Activated gamma-delta T cell treated with anti-CD3 and anti-CD28 coated beads, Interleukin-2, amount 50 U/mL, for 16 hours (primary cell): ENCODE measurements around the gene ZNF33A.
A peak's percentile ranks its signal among the peaks of the same experiment; 100 is the strongest.
"Not testable (repeated sequence)": the region's sequence is repeated elsewhere in the genome, so short reads cannot be mapped to it uniquely, and the experiment has no call there.

ENCODE experiments used
- DNase-seq: peaks from one replicate; pipeline ENCODE4 v3.0.0-alpha.2; 2020; ENCODE audit warnings: low read depth

ZNF33A gene

DNA sequence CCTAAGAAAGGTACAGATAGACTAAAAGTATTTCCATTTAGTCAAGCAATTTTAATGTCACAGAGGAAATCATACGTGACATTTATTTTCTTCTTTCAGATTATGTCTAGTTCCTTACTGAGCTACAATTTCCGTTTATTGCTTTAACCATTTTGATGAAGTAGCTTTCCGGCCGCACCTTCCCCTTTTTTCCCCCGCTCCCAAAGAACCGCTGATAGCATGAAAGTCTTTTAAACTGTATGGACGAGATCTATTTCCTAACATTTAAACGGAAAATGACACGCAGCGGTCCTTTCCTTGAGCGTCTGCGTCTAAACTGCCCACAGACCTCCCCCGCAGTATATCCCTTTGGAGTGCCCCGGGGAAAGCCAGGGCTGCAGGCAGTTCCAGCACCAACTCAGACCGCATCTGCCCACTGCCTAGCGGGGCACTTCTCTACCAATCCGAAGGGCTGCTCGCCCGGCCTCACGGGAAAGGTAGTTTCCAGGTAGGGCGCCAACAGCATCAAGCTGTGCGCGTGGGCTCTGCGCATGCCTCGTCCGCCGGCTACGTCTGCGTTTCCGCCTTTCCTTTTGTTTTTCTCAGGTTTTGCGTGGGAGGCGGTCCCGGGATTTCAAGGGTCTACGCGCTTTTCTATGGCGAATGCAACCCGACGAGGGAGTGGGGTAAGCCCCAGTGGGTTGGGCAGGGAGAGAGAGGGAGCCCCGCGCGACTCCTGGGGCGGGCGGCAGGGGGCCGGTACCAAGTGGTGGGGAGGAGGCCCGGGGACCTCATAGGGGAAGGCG, at the start of gene ZNF33A:
ZNF33A (plus strand) TSS at position 557 of the 785 bp plus-strand sequence. CDS start 1,667 bp downstream, outside the sequence.
- peak; percentile 87 for DNase-seq

DNA sequence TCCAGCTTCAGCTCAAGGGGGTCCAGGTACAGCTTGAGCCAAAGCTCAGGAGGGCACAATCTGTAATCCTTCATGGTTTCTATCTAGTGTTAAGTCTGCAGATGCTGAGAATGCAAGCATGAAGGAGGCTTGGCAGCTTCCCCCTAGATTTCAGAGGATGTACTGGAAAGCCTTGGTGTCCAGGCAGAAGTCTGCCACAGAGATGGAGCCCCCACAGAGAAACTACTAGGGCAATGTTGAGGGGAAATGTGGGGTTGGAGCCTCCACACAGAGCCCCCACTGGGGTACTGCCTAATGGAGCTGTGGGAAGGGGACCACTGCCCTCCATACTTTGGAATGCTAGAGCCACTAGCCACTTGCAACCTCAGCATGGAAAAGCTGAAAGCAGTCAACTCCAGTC, 45.5 kb upstream of the ZNF33A start:
- no peak for DNase-seq

DNA sequence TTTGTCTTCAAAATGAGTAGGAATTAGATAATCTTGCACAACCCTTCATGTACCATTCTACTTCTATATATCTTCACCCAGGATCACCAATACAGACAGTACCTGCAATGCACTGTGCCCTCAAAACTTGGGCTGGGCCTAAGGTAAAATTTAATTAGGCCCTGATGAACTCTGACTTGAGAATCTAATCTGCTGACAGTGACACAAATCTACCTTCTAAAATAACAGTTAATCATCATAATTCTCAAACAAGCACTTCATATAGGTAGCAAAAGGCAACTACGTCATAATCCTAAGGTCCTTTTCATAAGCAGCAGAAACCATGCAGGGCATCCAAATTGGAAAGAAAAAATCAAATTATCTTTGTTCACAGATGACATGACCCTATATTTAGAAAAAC, 38.1 kb upstream of the ZNF33A start:
- DNase-seq, result no peak

DNA sequence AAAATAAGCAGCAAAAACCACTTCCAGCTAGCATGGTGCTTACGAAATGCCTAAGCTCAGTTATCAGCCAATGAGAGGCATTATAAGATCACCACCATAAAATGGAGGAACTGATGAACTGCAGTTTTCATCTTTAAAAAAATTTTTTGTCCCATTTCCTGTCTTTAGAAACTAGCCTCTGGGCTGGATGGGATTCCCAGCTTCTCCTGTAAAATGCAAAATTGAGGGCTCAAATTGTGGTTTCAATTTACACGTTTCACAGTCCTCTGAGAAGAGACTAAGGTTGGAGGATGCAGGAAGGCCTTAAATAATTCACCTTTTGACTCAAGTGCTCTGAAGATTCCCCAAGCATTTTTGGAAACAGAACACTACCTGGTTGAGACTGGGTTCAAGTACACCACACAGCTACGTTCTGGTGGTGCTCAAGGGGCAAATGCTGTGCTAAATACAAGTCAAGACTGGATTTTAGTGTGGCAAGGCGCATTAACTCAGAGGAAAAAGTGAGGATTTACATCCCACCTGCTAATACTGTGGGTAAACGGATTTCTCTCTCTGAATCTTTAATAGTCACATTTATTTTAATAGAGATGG, 35.0 kb upstream of the ZNF33A start:
- DNase-seq, result no peak

DNA sequence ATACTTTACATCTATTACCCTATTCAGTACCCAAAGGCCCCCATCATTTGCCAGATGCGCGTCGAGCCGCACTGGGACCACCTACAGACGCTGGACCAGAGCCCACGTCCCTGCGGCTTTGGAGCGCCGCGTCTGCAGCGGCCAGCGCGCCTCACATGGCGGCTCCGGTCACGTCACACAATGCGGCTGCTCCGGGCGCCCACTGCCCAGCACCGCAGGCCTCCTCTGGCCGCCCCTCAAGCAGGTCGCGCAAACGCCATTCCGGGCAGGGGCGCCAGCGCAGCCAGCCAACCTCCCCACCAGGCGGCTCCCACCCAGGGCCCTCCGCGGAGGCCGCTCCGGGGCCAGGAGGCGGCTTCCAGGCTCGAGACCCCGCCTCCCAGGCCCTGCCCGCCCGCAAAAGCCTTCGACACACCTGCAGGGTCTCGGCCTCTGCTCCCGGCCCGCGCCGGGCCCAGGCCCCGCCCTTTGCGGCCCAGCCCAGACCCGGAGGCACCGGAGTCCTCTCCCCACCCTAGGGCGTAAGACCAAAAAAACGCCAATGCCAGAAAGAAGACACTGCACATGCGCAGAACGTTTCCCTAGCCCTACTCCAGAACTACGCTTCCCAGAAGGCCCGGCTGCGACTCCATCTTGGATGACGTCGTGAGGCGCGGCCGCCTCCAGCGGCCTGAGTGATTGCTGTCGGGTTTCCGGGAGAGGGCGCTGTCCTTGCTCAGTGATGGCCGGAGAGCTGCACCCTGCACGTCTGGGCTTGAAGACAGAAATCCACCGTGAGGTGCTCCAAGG, 34.2 kb upstream of the ZNF33A start, which contains the start of gene ZNF25:
ZNF25 (minus strand) TSS at position 557 of the 789 bp plus-strand sequence. CDS start 4,925 bp downstream, outside the sequence.
- peak; percentile 97 for DNase-seq

DNA sequence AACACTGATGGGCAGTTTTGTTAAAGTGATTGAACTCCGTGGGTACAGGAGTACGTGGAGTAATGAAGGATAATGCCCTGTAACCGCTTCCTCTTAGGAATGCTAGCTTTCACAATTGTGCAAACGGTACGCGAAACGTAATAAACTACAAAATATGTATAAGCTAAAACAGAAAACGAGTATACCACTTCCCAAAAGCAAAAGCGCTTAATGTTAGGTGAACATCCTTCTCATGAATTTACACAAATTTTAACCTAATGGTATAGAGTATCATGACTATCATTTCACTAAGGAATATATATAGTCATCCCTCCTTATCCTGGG, 33.6 kb upstream of the ZNF33A start:
- DNase-seq, result no peak

DNA sequence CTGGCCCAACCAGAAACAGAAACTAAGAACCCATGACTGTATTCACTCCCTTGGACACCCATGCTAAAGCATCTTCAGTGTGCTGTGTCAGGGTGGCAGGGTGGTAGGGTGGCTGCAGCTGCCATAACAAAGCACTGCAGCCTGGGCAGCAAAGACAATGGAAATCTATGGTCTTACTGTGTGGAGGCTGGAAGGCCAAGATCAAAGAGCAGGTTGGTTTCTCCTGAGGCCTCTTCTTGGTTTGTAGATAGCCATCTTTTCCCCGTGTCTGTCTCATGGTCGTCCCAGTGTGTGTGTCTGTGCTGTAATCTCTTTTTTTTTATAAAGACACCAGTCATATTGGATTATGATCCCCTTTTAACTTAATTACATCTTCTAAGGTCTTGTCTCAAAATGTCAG, 18.8 kb upstream of the ZNF33A start:
- no peak for DNase-seq

DNA sequence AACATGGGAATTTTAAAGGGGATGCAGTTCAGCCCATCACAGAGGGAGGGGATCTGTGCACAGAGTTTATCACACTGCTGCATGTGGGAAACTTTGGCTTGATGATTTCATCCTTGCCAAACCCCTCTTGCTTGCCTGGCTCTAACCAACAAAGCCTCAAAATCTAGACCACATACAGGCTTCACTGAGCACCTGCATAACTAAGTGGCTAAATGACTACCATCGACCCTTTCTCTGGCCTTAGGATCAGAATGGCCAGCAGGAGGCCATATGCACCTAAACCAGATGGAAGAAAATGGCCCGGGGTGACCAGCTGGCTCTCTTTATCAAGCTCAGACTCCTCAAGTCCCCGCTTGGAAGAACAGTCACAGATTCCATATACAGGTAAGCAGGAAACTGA, 18.4 kb upstream of the ZNF33A start:
- no peak for DNase-seq

DNA sequence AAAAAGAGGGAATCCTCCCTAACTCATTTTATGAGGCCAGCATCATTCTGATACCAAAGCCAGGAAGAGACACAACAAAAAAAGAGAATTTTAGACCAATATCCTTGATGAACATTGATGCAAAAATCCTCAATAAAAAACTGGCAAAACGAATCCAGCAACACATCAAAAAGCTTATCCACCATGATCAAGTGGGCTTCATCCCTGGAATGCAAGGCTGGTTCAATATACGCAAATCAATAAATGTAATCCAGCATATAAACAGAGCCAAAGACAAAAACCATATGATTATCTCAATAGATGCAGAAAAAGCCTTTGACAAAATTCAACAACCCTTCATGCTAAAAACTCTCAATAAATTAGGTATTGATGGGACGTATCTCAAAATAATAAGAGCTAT, 11.6 kb upstream of the ZNF33A start:
- DNase-seq, result not testable (repeated sequence)

DNA sequence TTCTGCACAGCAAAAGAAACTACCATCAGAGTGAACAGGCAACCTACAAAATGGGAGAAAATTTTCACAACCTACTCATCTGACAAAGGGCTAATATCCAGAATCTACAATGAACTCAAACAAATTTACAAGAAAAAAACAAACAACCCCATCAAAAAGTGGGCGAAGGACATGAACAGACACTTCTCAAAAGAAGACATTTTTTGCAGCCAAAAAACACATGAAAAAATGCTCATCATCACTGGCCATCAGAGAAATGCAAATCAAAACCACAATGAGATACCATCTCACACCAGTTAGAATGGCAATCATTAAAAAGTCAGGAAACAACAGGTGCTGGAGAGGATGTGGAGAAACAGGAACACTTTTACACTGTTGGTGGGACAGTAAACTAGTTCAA, 10.0 kb upstream of the ZNF33A start:
- DNase-seq, result not testable (repeated sequence)

DNA sequence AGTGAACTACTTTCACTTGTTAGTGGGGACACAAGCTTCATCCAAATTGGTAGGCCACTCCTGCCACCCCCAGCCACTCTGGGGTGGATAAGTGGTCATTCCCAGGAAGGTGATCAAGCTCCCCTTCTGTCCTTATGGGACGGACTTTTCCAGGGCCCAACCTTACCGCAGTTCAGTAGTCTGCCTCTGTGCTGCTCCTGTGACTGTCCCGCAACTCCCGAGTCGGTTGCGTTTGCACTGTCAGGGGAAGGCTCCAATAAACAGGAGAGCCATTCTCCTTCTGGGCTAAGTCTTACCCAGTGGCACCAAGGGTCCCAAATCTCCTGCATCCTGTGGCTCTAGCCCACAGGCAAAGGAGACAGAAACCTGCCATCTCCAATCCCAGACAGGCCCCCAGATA, 7.4 kb upstream of the ZNF33A start:
- no peak for DNase-seq

DNA sequence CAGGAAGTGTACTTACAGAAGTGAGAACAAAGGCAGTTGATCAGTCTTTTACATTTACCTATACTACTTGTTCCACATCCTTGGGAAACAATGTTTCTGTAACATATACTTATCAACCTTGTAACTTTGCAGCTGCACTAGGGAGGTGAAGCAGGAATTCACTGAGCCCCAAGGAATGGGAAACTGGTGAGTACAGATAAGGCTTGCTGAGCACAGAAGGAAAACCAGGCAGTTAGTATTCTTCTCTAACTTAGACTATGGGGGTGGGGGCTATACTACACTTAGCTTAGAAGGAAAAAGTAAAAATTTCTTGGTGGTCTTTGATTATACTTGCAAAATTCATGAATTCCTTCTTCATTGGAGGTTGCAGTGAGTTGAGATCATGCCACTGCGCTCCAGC, 6.9 kb upstream of the ZNF33A start:
- DNase-seq, result no peak

DNA sequence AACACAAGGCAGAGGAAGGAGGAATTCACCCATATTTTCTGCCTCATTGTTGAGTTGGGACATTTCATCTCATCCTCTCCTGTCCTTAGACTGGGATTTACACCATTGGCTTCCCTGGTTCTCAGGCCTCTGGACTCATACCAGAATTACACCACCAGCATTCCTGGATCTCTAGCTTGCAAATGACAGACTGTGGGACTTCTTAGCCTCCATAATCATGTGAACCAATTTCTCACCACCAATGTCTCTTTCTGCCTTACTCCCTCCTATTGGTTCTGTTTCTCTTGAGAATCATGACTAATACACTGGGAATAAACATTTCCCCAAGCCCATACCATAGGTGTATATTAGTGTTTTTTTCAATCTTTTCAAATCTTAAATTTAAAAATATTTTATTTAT, 2.9 kb upstream of the ZNF33A start:
- DNase-seq, result no peak

DNA sequence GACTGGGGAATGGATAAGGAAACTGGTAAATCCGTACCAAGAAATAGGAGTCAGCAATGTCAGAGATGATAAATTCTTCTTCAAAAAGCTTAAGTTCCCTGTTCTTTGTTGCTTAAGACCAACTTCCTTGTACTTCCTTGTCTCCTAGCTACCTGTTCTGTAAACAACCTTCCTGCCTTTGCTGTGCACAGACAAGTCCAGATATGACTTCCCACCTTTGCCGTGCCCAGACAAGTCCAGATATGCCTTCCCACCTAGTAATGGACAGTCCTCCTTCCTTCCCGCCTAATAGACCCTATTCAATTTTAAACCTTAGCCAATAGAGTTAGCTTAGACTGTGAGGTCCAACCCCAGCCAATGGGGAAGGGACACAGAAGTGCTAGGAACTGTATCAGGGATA, 2.5 kb upstream of the ZNF33A start:
- DNase-seq, result no peak

DNA sequence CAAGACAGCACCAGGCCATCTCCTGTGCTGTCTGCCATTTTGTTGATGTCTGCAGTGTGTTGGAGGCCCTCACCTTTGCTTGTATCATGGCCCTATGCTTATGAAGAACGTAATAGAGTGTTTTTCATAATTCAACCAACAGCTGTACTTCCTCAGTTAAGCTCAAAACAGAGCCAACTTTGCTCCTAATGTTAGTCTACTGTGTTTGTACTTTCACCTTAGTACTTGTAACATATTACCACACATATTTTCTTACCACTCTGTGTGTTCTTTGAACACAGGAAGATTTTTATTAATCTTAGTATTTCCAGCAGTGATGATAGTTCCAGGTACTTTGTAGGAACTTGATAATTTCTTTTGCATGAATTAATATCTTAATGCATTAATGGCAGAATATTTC, 5.9 kb downstream of the ZNF33A start:
- no peak for DNase-seq

DNA sequence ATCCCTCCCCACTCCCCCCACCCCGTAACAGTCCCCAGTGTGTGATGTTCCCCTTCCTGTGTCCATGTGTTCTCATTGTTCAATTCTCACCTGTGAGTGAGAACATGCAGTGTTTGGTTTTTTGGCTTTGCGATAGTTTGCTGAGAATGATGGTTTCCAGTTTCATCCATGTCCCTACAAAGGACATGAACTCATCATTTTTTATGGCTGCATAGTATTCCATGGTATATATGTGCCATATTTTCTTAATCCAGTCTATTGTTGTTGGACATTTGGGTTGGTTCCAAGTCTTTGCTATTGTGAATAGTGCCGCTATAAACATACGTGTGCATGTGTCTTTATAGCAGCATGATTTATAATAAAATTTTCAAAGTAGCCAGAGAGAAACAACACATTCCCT, 8.6 kb downstream of the ZNF33A start:
- DNase-seq, result not testable (repeated sequence)

DNA sequence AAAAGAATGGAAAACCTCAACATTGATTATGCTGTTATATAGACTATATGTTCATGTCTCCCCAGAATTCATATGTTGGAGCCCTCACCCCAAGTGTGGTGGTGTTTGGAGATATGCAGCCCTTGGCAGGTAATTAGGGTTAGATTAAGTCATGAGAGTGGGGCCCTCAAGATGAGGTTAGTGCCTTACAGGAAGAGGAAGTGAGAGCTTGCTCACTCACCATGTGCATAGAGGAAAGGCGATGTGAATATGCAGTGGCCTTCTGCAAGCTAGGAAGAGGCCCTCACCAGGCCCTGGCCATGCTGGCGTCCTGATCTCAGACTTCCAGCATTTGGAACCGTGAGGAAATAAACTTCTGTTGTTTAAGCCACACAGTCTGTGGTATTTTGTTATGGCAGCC, 14.8 kb downstream of the ZNF33A start:
- no peak for DNase-seq

DNA sequence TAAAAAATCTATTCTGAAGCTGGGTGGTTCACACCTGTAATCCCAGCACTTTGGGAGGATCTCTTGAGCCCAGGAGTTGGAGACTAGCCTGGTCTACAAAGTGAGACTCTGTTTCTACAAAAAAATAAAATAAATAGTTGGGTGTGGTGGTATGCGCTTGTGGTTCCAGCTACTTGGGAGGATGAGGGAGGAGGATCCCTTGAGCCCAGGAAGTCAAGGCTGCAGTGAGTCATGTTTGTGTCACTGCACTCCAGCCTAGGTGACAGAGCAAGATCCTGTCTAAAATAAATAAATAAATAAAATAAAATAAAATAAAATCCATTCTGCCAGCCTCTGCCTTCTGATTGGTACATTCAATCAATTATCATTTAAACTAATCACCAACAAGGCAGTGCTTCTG, 17.5 kb downstream of the ZNF33A start:
- DNase-seq, result no peak

DNA sequence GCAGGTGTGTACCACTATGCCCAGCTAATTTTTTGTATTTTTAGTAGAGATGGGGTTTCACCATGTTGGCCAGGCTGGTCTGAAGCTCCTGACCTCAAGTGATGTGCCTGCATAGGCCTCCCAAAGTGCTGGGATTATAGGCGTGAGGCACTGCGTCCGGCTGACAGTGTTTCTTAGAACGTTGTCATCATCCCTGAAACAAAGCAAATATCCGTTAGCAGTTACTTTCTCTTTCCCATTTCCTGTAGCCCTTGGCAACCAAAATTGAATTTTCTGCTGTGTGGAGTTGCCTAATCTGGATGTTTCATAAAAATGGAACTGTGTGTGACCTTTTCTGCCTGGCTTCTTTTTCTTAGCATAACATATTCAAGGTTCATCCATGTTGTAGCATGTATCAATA, 22.4 kb downstream of the ZNF33A start:
- no peak for DNase-seq

DNA sequence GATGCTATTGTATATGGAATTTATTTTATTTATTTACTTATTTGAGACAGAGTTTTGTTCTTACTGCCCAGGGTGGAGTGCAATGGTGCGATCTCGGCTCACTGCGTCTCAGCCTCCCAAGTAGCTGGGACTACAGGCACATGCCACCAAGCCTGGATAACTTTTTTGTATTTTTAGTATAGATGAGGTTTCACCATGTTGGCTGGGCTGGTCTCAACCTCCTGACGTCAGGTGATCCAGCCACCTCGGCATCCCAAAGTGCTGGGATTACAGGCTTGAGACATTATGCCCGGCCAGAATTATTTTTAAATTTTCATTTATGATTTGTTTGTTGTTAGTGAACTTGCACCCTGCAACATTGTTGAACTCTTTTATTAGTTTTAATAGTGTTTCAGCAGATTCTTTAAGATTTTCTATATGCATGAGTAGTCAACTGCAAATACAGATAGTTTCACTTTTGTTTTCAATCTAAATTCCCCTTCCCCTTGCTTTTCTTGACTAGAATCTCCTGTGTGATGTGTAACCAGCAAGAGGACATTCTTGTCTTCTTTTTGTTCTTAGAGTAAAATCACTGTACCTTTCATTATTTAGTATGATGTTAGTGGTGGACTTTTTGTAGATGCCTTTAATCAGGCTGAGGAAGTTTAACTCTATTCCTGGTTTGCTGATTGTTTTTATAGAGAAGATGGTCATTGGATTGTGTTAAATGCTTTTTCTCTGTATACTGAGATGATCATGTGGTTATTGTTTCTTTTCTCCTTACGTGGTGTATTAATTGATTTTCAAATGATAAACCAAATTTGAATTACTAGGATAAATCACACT, 27.8 kb downstream of the ZNF33A start:
- no peak for DNase-seq

DNA sequence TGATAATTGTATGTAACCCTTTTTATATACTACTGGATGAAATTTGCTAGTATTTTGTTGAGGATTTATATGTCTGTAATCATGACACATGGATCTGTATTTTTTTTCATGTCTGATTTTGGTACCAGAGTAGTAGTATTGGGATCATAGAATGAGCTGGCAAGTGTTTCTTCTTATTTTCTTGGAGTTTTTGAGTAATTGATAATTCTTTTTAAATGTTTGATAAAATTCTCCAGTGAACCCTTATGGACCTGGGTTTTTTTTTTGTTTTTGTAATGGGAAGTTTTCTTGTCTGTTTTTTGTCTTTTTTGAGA, 28.4 kb downstream of the ZNF33A start:
- DNase-seq, result no peak

DNA sequence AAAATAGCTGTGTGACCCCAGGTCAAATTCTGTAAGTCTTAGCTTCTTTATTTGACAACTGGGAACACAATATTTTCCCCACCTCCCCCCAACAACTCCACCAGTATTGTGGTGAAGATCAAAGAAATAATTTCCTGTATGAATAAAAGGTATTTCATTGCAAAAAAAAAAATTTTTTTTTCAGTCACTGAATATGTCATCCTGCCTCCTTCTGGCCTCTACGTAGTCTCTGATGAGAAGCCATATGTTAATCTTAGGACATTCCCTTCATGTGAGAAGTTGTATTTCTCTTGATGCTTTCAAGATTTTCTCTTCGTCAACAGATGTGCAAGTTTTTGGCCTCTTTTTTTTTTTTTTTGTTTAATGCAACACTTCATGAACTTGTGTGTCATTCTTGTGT, 33.0 kb downstream of the ZNF33A start:
- no peak for DNase-seq
